RPMI7951 (cell line): ENCODE measurements around the gene SIL1. TPM values are rescaled to one million over a fixed set of nuclear protein-coding genes. Genes with fewer than 3 reads are reported as not detected.

Experiments
- DNase-seq: peaks from one replicate; pipeline ENCODE4 v3.0.0-alpha.2; 2012; ENCODE audit warnings: low read depth
- total RNA-seq: library from RNA; depleted of rRNA; stranded (reverse); fragments of >200 nt; shearing (Covaris generic); gene quantifications from 2 replicates; pipeline ENCODE4 v1.2.3, GENCODE V29; 2014

The SIL1 gene
- total RNA-seq, 1 experiment from 2014 or later, result 21.4 TPM

- no peak for DNase-seq
Observed at GRCh38 chr5:138961221-138961620, 236.9 kb downstream of the SIL1 start.

DNA sequence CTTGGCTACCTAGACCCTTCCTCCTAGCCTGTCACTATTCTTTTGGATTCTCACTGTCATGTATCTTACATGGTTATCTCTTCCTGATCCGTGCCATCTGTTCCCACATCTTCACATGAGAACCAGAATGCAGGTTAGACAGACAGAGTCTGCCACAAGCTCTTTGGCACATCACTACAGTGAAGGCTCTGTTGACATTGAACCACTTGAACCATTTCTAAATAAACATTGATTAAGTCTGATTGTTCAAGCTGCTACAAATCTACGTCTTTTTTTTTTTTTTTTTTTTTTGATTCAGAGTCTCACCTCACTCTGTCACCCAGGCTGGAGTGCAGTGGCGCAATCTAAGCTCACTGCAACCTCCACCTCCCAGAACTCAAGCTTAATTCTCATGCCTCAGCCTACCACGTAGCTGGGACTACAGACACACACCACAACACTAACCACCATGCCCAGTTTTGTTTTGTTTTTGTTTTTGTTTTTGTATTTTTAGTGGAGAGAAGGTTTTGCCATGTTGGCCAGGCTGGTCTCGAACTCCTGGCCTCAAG lies 237.9 kb downstream of the SIL1 start:
- no peak for DNase-seq

DNA sequence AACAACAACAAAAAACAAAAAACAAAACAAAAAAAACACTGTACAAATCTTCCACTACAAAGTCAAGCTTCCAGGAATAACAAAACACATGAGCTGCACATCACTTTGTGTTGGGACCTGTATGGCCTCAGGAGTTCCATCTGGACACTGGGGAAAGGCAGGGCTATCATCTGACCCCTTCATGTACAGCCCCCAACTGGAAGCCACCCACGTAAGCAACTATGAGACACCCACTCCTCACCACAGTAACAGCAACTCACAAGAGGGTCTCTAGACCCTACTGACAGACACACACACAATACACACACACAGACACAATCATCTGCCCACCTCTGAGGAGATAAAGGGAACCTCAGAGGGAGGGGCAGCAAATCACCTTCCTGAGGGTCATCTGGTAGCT lies 241.4 kb downstream of the SIL1 start:
- DNase-seq, result no peak

DNA sequence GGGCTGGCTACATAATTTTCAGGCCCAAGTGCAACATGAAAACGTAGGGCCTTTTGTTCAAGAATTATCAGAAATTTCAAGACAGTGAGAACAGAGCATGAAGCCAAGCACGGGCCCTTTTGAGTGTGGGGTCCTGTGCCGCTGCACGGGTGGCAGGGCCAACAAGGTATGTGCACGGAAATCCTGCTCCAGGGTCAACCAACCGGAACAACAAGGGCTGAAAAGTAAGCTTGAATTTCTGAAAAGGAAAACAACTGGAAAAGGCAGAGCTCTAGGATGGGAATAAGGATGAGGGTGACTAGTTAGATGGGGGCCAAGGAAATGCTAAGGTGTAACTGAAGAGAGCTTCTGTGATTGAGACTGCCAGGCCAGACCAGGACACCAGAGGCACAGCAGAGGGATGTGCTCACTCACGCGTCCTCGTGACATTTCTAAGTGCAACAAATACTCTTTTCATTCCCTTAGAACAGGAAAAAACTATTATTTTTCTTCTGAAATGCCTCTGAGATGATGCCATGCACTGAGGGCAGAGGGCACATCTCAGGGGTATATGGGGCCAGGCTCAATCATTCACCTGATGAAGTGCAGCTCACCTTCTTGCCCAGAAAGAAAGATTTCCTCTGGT lies 242.4 kb downstream of the SIL1 start:
- no peak for DNase-seq

- DNase-seq, result no peak
Observed at GRCh38 chr5:138955013-138955660, 243.0 kb downstream of the SIL1 start.

- no peak for DNase-seq
Observed at GRCh38 chr5:138954257-138955012, 243.7 kb downstream of the SIL1 start.

- DNase-seq, result peak; percentile 69
Observed at GRCh38 chr5:138953387-138954256, 244.5 kb downstream of the SIL1 start.

DNA sequence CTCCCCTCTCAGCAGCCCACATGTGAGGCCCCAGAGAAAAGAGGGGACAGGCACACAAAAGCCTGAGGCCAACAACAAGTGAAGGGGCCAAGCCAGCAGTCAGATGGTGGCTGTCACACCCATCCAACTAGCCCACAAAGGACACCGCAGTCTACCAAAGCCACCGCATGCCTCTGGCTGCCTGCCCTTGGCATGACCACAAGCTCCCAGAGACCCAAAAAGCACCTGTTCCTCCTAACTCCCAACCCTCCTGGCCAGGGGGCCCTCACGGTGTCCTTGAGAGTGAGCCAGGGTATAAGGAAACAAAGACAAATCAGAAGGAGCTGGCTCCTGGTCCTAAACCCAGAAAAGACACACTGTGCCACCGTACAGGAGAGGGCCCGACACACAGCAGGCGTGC lies 245.2 kb downstream of the SIL1 start:
- peak; percentile 23 for DNase-seq

GRCh38 chr5:138951986-138952735 lies 246.0 kb downstream of the SIL1 start:
- no peak for DNase-seq

DNA sequence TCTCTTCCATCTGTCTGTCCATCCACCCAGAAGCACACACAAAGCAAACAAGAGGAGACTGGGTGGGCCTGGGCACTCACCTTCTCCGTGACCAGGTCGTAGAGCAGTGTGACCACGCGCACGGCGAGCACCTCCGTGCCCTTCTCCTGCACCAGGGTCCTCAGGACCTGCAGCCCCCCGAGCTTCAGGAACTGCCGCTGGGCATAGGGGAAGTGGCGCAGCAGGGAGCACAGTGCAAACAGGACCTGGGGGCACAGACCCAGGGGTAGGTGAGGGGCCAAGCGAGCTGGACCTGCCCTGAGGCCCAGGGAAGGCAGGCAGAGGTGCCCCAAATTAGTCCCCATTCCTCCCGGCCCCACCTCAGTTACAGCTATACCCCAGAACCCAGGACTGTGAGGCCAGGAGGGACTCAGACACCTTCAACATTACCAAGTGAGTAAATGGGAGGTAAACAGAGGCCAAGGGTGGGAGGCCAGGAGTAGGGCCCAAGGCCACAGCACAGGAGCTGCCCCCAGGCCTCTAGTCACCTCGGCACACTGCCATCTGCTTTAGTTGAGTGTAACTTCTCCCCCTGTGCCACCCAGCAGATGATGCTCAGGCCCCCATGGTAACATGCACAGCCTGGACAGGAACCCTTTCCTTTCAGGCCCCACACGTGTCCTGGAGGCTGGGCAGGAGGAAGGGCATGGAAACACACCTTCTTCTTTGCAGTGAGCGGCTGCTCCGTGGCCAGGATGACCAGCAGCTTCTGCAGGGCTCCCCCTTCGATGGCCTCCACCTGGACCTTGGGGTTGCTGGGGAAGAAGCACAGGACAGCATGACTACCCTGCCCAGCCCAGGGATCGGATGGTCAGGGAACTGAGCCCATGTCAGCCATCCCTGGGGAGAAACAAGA lies 246.8 kb downstream of the SIL1 start:
- DNase-seq, result no peak

DNA sequence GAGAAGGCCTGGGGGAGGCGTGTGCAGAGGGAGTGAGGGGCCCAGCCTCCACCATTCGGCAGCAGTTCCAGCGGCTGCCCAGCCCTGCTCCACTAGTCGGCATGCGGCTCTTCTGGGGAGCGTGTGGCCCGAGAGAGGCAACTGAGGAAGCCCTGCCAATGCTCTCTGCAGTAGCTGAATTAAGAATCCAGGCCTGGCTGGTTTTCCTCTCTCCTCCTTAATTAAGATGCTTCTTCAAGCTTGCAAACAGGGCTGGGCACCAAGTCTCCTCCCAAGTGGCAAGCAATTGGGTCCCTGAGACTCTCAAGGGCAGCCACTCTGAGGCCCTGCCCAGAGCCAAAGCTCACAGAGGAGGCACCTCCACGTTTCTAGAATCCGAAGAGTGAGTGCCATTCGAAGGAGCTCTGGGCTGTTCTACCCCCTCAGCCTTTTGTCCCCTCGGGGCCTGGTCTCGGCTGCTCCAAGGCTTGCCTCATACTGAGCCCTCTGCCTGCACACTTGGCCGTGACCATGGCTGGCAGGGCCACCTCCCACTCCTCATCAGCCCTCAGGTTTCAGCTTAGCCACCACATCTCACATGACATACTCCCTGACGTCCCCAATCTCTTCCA lies 247.6 kb downstream of the SIL1 start:
- DNase-seq, result no peak

DNA sequence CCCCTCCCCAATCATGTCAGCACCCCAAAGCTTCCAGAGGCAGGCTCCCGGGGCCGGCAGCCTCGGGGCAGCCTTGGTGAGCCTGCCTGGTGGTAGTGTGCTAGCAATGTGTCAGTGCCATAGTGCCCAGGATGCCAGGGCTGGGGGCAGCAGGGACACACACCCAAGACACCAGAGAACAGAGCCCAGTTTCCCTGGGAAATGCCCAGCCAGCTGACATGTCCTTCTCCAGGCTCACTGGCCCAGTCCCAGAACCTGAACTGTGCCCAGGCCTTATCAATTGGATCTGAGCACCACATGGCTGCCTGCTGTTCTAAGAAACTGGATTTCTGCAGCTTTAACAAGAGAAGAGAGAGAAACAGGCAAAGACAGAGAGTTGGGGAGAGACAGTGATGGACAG lies 248.2 kb downstream of the SIL1 start:
- DNase-seq, result no peak

DNA sequence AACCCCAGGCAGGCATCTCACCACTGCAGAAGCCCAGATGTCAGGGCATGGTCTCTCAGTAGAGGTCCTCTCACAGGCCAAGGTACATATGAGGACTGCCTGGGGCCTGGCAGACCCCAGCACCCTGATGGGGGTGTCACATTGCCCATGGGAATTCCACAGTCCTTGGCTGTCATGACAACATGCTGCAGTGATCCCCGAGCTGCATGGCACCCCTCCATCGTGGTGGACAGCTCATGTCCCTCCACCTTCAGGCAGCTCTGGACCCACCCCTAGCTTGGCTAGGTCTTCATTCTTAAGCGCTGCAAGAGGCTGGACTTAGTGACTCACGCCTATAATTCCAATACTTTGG lies 249.0 kb downstream of the SIL1 start:
- no peak for DNase-seq

DNA sequence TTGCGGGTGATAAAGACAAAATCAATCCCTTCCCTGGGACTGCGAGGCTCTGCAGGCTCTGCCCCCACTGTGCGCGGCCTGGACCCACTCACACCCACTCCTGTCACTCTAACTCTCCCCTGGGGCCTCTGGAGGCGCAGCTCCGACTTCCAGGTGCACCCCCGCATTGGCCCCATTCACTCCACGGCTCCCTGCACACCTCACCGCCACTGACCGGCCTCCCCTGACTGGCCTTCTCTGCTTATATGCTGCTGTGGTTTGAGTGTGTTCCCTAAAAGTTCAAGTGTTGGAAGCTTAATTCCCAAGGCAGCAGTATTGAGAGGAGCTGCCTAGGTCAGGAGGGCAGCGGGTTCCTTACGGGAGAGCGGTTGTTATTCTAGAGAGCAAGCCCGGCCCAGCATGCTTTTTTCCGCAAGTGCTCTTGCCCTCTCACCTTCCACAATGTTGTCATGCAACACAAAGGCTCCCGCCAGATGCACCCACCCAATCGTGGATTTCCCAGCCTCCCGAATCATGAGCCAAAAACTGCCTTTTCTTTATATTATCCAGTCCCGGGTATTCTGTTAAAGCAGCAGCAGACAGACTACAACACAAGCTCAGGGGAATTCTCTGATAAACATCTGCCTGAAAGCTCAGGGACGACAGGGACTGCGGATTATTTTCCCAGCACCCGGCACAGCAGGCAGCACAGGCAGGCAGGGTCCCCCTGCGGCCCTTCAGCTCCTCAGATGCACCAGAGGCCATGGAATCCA lies 249.5 kb downstream of the SIL1 start:
- DNase-seq, result no peak

DNA sequence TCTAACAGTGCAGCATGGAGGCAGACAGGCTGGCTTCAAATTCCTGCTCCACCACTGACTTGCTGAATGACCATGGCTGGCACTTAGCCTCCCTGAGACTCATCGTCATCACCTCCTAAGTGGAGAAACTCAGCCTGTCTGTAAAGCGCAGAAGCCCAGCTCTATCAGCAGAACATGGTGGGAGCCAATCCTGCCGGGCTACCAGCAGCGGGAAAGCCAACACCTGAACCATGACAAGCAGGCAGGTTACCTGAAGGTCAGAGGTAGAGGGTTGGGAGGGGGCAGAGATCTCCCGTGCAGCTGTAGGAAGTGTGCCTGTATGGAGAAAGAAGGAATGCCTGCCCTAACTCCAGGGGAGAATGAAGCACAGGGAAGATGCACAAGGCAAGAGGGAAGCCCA lies 250.4 kb downstream of the SIL1 start:
- no peak for DNase-seq

DNA sequence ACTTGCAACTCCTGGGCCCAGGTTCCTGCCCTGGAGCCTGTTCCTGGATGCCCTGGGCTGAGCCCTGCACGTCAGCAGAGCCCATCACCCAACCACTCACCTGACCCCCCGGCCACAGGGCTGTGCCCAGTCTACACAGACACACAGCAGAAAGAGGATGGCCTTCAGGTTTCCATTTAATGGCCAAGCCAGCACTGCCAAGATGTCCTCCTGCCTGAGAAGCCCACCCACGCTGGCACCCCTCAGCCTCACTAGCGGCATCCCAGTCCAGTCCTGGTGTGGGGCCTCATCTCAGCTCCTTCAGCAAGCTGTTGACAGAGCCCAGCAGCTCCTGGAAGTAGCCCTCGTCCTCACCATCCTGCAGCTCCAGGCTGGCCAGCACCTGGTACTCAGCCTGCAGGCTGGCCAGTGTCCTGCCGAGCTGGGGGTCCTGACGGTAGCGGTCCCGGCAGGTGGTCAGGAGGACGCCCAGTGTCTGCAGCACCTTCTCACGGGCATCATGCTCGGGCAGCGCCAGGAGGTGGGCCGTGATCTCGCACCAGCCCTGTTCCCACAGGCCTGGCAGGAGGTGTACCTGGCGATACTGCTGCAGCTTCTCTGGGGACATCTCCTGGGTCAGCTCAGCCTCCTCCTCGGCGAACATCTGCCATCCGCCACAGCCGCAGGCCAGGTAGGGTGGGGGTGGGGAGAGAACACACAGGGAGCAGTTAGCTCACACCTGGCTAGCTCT lies 251.2 kb downstream of the SIL1 start:
- DNase-seq, result no peak

- DNase-seq, result no peak
Observed at GRCh38 chr5:138946241-138946623, 251.9 kb downstream of the SIL1 start.
